ENCODE results near the gene DEDD.

DNA sequence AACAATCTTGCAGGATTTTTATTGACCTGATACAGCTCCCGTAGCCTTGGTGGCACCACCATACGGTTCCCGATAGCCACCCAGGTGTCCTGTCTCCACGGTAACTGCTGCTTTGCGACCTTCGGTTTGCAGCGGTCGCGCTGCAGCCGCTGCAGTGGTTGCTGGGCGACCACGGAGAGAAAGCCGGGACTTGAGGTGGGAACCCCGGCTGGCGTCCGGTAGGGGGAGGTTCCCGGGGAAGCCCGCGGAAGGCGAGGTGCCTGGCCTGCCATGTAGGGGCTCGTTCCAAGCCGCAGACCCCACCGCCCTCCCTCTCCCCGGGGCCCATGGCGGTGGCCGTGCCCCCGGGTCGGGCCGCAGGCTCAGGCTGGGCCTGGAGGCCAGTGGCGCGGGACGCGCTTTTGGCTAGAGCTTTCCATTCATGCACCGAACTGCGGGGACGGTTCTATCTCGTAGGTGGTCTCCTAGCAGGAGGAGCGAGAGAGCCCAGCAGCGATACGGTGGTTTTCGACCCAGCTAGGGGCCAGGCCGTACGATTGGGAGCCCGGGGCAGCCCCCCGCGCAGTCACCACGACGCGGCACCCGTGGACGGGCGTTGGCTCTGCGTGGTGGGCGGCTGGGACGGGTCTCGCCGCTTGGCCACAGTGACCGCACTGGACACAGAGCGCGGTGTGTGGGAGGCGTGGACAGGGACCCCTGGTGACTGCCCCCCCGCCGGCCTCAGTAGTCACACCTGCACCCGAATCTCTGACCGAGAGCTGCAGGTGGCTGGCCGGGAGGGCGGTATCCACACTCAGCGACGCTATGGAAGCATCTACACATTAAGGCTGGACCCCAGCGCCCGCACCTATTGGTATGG is 34.0 kb downstream of the DEDD start, which contains the start of gene KLHDC9:
- TF ChIP-seq, protein P1, sequence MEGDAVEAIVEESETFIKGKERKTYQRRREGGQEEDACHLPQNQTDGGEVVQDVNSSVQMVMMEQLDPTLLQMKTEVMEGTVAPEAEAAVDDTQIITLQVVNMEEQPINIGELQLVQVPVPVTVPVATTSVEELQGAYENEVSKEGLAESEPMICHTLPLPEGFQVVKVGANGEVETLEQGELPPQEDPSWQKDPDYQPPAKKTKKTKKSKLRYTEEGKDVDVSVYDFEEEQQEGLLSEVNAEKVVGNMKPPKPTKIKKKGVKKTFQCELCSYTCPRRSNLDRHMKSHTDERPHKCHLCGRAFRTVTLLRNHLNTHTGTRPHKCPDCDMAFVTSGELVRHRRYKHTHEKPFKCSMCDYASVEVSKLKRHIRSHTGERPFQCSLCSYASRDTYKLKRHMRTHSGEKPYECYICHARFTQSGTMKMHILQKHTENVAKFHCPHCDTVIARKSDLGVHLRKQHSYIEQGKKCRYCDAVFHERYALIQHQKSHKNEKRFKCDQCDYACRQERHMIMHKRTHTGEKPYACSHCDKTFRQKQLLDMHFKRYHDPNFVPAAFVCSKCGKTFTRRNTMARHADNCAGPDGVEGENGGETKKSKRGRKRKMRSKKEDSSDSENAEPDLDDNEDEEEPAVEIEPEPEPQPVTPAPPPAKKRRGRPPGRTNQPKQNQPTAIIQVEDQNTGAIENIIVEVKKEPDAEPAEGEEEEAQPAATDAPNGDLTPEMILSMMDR (IDR thresholded peaks at IDR 0.05) = no peak
- TF ChIP-seq EZH2 (IDR thresholded peaks at IDR 0.05; ENCODE audit: borderline replicate concordance, insufficient read depth, low read depth, low read length, poor library complexity, severe bottlenecking) = no peak
